H9 (cell line): ENCODE measurements around the gene SH3TC2. TPM values are rescaled to one million over a fixed set of nuclear protein-coding genes. Genes with fewer than 3 reads are reported as not detected.

Source experiments
- DNase-seq: peaks from one replicate; pipeline ENCODE4 v3.0.0-alpha.2; 2017
- H2AFZ ChIP-seq: one replicate; pipeline ENCODE4 v1.6.1; 2013; ENCODE audit warnings: mild to moderate bottlenecking, low read length, control low read depth, moderate library complexity
- H2AK5ac ChIP-seq: 2 replicates; pipeline ENCODE4 v1.6.1; 2013; ENCODE audit warnings: low read length, control low read depth, mixed read lengths; ENCODE audit not compliant: insufficient read length
- H2BK120ac ChIP-seq: one replicate; pipeline ENCODE4 v1.6.1; 2013; ENCODE audit warnings: low read depth, mild to moderate bottlenecking, low read length, control low read depth, inconsistent platforms; ENCODE audit not compliant: poor library complexity, severe bottlenecking
- H2BK12ac ChIP-seq: 2 replicates; pipeline ENCODE4 v1.6.1; 2013; ENCODE audit warnings: low read length, control low read depth, mixed read lengths, low read depth; ENCODE audit not compliant: insufficient read length
- H2BK15ac ChIP-seq: 2 replicates; pipeline ENCODE4 v1.6.1; 2013; ENCODE audit warnings: low read depth, low read length, control low read depth
- H2BK20ac ChIP-seq: one replicate; pipeline ENCODE4 v1.6.1; 2013; ENCODE audit warnings: low read depth, mild to moderate bottlenecking, low read length, control low read depth, inconsistent platforms; ENCODE audit not compliant: poor library complexity, severe bottlenecking
- H2BK5ac ChIP-seq: 2 replicates; pipeline ENCODE4 v1.6.1; 2013; ENCODE audit warnings: low read length, control low read depth, mixed read lengths; ENCODE audit not compliant: insufficient read length
- H3K14ac ChIP-seq: 2 replicates; pipeline ENCODE4 v1.6.1; 2013; ENCODE audit warnings: low read length, control low read depth; ENCODE audit not compliant: insufficient read depth
- H3K18ac ChIP-seq: 2 replicates; pipeline ENCODE4 v1.6.1; 2013; ENCODE audit warnings: low read depth, mild to moderate bottlenecking, mixed read lengths, low read length, control low read depth; ENCODE audit not compliant: insufficient read length
- H3K23ac ChIP-seq: 2 replicates; pipeline ENCODE4 v1.6.1; 2013; ENCODE audit warnings: low read length, control low read depth, mixed read lengths, low read depth; ENCODE audit not compliant: insufficient read length
- H3K23me2 ChIP-seq: 2 replicates; pipeline ENCODE4 v1.6.1; 2013; ENCODE audit warnings: low read depth, mild to moderate bottlenecking, mixed read lengths, low read length, control low read depth; ENCODE audit not compliant: insufficient read length, poor library complexity, severe bottlenecking
- H3K27ac ChIP-seq: 2 replicates; pipeline ENCODE4 v1.5.1; 2013; ENCODE audit warnings: low read length, control low read depth, mixed read lengths, low read depth; ENCODE audit not compliant: insufficient read length
- H3K27me3 ChIP-seq: 2 replicates; pipeline ENCODE4 v1.6.1; 2013; ENCODE audit warnings: low read length, control low read depth, inconsistent platforms; ENCODE audit not compliant: insufficient read depth
- H3K4ac ChIP-seq: 2 replicates; pipeline ENCODE4 v1.6.1; 2013; ENCODE audit warnings: low read depth, mild to moderate bottlenecking, control low read depth, inconsistent platforms, low read length, moderate library complexity
- H3K4me1 ChIP-seq: 2 replicates; pipeline ENCODE4 v1.6.1; 2013; ENCODE audit warnings: low read length, control low read depth, inconsistent platforms; ENCODE audit not compliant: insufficient read depth
- H3K4me2 ChIP-seq: 2 replicates; pipeline ENCODE4 v1.6.1; 2013; ENCODE audit warnings: low read length, control low read depth, mixed read lengths; ENCODE audit not compliant: insufficient read length, insufficient read depth
- H3K56ac ChIP-seq: 2 replicates; pipeline ENCODE4 v1.6.1; 2013; ENCODE audit warnings: low read depth, mild to moderate bottlenecking, mixed read lengths, low read length, control low read depth; ENCODE audit not compliant: insufficient read length
- H3K79me1 ChIP-seq: 2 replicates; pipeline ENCODE4 v1.6.1; 2013; ENCODE audit warnings: low read depth, mild to moderate bottlenecking, moderate library complexity, low read length, control low read depth, inconsistent platforms; ENCODE audit not compliant: insufficient read depth, poor library complexity, severe bottlenecking
- H3K79me2 ChIP-seq: 2 replicates; pipeline ENCODE4 v1.6.1; 2013; ENCODE audit warnings: low read length, control low read depth, inconsistent platforms; ENCODE audit not compliant: insufficient read depth
- H3K9ac ChIP-seq: 2 replicates; pipeline ENCODE4 v1.6.1; 2013; ENCODE audit warnings: low read length, control low read depth, mixed read lengths; ENCODE audit not compliant: insufficient read length; ENCODE audit errors: extremely low read depth
- H3K9me3 ChIP-seq: one replicate; pipeline ENCODE4 v1.6.1; 2013; ENCODE audit warnings: low read depth, low read length, inconsistent platforms; ENCODE audit not compliant: control insufficient read depth
- H3T11ph ChIP-seq: one replicate; pipeline ENCODE4 v1.6.1; 2013; ENCODE audit warnings: mild to moderate bottlenecking, low read length, control low read depth, inconsistent platforms
- H4K20me1 ChIP-seq: one replicate; pipeline ENCODE4 v1.6.1; 2013; ENCODE audit not compliant: control insufficient read depth, insufficient read length, insufficient read depth
- H4K5ac ChIP-seq: 2 replicates; pipeline ENCODE4 v1.6.1; 2013; ENCODE audit warnings: low read depth, mild to moderate bottlenecking, mixed read lengths, low read length, control low read depth; ENCODE audit not compliant: insufficient read length
- H4K8ac ChIP-seq: replicated peaks from 2 replicates; pipeline ENCODE4 v1.6.1; 2013; ENCODE audit warnings: low read length, control low read depth, mixed read lengths, low read depth; ENCODE audit not compliant: insufficient read length
- H4K91ac ChIP-seq: 2 replicates; pipeline ENCODE4 v1.6.1; 2013; ENCODE audit warnings: low read depth, mild to moderate bottlenecking, moderate library complexity, mixed read lengths, low read length, control low read depth; ENCODE audit not compliant: insufficient read length
- H3K27ac Mint-ChIP-seq, 3 experiments: 2 replicates in 2 of 3; 3 replicates in 1 of 3; pipeline ENCODE4 v1.8.0; 2020 to 2021; ENCODE audit warnings: mixed read lengths in 3 of 3, mild to moderate bottlenecking in 1 of 3, moderate library complexity in 1 of 3
- H3K27me3 Mint-ChIP-seq: 2 replicates; pipeline ENCODE4 v1.8.0; 2021; ENCODE audit warnings: low read depth, mild to moderate bottlenecking, moderate library complexity, mixed read lengths
- H3K36me3 Mint-ChIP-seq, 3 experiments: 2 replicates in 2 of 3; 3 replicates in 1 of 3; pipeline ENCODE4 v1.8.0; 2020 to 2021; ENCODE audit warnings: low read depth in 3 of 3, mixed read lengths in 3 of 3; ENCODE audit not compliant: insufficient read depth in 1 of 3
- H3K4me1 Mint-ChIP-seq, 2 experiments: 2 replicates each; pipeline ENCODE4 v1.8.0; 2020; ENCODE audit warnings: mixed read lengths in 2 of 2
- H3K4me3 Mint-ChIP-seq, 2 experiments: 2 replicates in 1 of 2; 3 replicates in 1 of 2; pipeline ENCODE4 v1.8.0; 2020 to 2021; ENCODE audit warnings: mild to moderate bottlenecking in 2 of 2, mixed read lengths in 2 of 2, moderate library complexity in 1 of 2
- H3K9me3 Mint-ChIP-seq, 2 experiments: 2 replicates in 1 of 2; 3 replicates in 1 of 2; pipeline ENCODE4 v1.8.0; 2020; ENCODE audit warnings: mild to moderate bottlenecking in 2 of 2, mixed read lengths in 2 of 2, moderate library complexity in 1 of 2
- CTCF ChIP-seq: fragments of 200-600 bp; sonication (generic); conservative IDR thresholded peaks from 3 replicates; pipeline ENCODE4 v1.8.0; 2021; ENCODE audit warnings: antibody characterized with exemption, mild to moderate bottlenecking
- WGBS: extraction: QIAGEN DNeasy Blood & Tissue Kit; methylation state at CpG from one replicate; pipeline ENCODE4 v1.1.7; 2013; ENCODE audit warnings: missing lambda C conversion rate, low lambda C conversion rate, mixed read lengths; ENCODE audit not compliant: insufficient read length; ENCODE audit errors: extremely low coverage; 5-methylcytosine and 5-hydroxymethylcytosine counted together
- total RNA-seq: library from RNA; stranded (reverse); gene quantifications from 2 replicates; pipeline ENCODE4 v1.2.1, GENCODE V29; 2021

The SH3TC2 gene
- total RNA-seq, 1 experiment from 2014 or later = not detected

- Histone ChIP-seq H3K79me2 (no peaks in the 10 kb centered on the region), H4K8ac (no peak overlapping the region), H2AK5ac (no peak overlapping the region), H3K56ac (no peak overlapping the region), H2BK12ac (no peak overlapping the region), H3K23me2 (no peaks in the 10 kb centered on the region), H3K9me3 (no peaks in the 10 kb centered on the region), H3K23ac (no peak overlapping the region), H4K20me1 (no peaks in the 10 kb centered on the region), H3K14ac (no peak overlapping the region), H3K9ac (no peak overlapping the region), H2BK120ac (no peak overlapping the region), H2BK20ac (no peak overlapping the region), H4K91ac (no peak overlapping the region), H3K27ac (no peak overlapping the region), H2BK15ac (no peak overlapping the region), H3K4ac (no peak overlapping the region), H3K4me1 (peaks cover 15% of the 10 kb centered on the region), H3K27me3 (no peaks in the 10 kb centered on the region), H2BK5ac (no peak overlapping the region), H3K18ac (no peak overlapping the region), H3T11ph (no peak overlapping the region), H2AFZ (no peak overlapping the region), H3K4me2 (no peak overlapping the region), H3K79me1 (no peaks in the 10 kb centered on the region), H4K5ac (no peak overlapping the region)
- no peak for TF ChIP-seq CTCF
- no CpG with 5 or more reads among the region's 6 CpGs for WGBS
- no peak for DNase-seq
- Mint-ChIP-seq H3K9me3 (no peaks in the 10 kb centered on the region), H3K27me3 (no peaks in the 10 kb centered on the region), H3K4me3 (no peak overlapping the region), H3K27ac (no peak overlapping the region; a peak in 1 of 7 replicates), H3K36me3 (no peaks in the 10 kb centered on the region; a peak in 1 of 7 replicates), H3K4me1 (peaks cover 37 to 47% of the 10 kb centered on the region in 2 experiments)
These were observed 81.5 kb downstream of the SH3TC2 start for GRCh38 chr5:148981353-148981752.
